Thyroid gland (tissue), 4 donors: ENCODE data around the gene LCNL1.

Source experiments
- POLR2A ChIP-seq, 2 donors: fragments of 450-650 bp; IDR thresholded peaks; one replicate each; pipeline ENCODE4 v1.6.1; 2017; ENCODE audit warnings: antibody characterized with exemption in 2 of 2, mild to moderate bottlenecking in 2 of 2, moderate library complexity in 1 of 2
- TF ChIP-seq, protein P1 (sequence below), 6 experiments: fragments of 200-600 bp in 3 of 6; fragments of 450-650 bp in 3 of 6; sonication (generic) in 3 of 6; IDR thresholded peaks; one replicate each; pipeline ENCODE4 v1.5.1; 2016 to 2019; ENCODE audit warnings: antibody characterized with exemption in 6 of 6, mild to moderate bottlenecking in 2 of 6, inconsistent platforms in 1 of 6, moderate library complexity in 1 of 6

DNA sequence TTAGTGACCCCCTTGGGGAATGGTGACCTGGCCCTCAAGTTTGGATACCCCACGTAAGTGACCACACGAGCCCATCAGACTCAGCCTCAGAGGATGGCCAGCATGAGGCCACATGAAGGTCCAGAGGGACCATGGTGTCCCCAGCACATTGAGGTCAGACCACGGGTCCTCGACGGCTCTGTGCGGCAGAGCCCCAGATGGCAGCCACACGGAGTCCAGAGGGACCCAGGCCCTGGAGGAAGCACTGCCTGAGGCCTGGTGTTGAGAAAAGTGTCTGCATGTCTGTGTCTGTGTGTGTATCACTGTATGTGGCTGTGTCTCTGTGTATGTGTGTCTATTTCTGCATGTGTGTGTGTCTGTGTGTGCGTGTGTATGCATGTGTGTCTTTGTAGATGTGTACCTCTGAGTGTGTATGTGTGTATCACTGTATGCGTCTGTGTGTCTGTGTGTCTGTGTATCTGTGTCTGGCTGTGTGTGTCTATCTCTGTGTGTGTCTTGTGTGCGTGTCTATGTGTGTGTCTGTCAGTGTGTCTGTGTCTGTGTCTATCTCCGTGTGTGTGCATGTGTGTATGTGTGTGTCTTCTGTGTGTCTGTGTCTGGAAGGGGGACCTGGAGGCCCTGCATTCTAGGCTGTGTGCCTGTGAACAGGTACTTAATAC, 992 bp downstream of the LCNL1 start:
- TF ChIP-seq, protein P1, sequence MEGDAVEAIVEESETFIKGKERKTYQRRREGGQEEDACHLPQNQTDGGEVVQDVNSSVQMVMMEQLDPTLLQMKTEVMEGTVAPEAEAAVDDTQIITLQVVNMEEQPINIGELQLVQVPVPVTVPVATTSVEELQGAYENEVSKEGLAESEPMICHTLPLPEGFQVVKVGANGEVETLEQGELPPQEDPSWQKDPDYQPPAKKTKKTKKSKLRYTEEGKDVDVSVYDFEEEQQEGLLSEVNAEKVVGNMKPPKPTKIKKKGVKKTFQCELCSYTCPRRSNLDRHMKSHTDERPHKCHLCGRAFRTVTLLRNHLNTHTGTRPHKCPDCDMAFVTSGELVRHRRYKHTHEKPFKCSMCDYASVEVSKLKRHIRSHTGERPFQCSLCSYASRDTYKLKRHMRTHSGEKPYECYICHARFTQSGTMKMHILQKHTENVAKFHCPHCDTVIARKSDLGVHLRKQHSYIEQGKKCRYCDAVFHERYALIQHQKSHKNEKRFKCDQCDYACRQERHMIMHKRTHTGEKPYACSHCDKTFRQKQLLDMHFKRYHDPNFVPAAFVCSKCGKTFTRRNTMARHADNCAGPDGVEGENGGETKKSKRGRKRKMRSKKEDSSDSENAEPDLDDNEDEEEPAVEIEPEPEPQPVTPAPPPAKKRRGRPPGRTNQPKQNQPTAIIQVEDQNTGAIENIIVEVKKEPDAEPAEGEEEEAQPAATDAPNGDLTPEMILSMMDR (IDR thresholded peaks at IDR 0.05), result no peak
- no peak for TF ChIP-seq POLR2A (IDR thresholded peaks at IDR 0.05)
